Fibroblast of lung (primary cell): ENCODE results near the gene KPNA1.

Experiments used
- CTCF ChIP-seq, 2 donors: IDR thresholded peaks in 1 of 2; conservative IDR thresholded peaks in 1 of 2; 1 replicate in 1 of 2; 2 replicates in 1 of 2; pipeline ENCODE4 v1.5.1; 2011 to 2012; ENCODE audit warnings: low read length in 2 of 2, control low read depth in 1 of 2, inconsistent platforms in 1 of 2, low read depth in 1 of 2, mild to moderate bottlenecking in 1 of 2
- EZH2 ChIP-seq: IDR thresholded peaks from 2 replicates; pipeline ENCODE4 v1.5.1; 2012; ENCODE audit warnings: low read length, control low read depth, mild to moderate bottlenecking; ENCODE audit errors: missing control alignments

- TF ChIP-seq CTCF (conservative IDR thresholded peaks at IDR 0.05 in 1 of 2, IDR thresholded peaks at IDR 0.05 in 1 of 2; ENCODE audit: low read depth in 1 of 2, low read length in 2 of 2) (no peak), EZH2 (no peak)
These were observed 78.8 kb downstream of the KPNA1 start for GRCh38 chr3:122435950-122436349.
